Progenitor cell of endocrine pancreas (in vitro differentiated cells): ENCODE data around the gene TMEM35B. TPM values are rescaled to one million over a fixed set of nuclear protein-coding genes. Genes with fewer than 3 reads are reported as not detected.

ENCODE experiments used
- DNase-seq: peaks from one replicate; pipeline ENCODE4 v3.0.0; 2021; ENCODE audit warnings: low spot score; ENCODE audit not compliant: unreplicated experiment
- H3K27ac Mint-ChIP-seq: 2 replicates; pipeline ENCODE4 v1.8.0; 2021; ENCODE audit warnings: mild to moderate bottlenecking, moderate library complexity, mixed read lengths
- H3K27me3 Mint-ChIP-seq: 2 replicates; pipeline ENCODE4 v1.8.0; 2021; ENCODE audit warnings: mixed read lengths
- H3K36me3 Mint-ChIP-seq: 2 replicates; pipeline ENCODE4 v1.8.0; 2022; ENCODE audit warnings: mixed read lengths; ENCODE audit not compliant: insufficient read depth
- H3K4me1 Mint-ChIP-seq: 2 replicates; pipeline ENCODE4 v1.8.0; 2021; ENCODE audit warnings: low read depth, mixed read lengths
- H3K4me3 Mint-ChIP-seq: 2 replicates; pipeline ENCODE4 v1.8.0; 2021; ENCODE audit warnings: low read depth, mild to moderate bottlenecking, moderate library complexity, mixed read lengths
- H3K9me3 Mint-ChIP-seq: 2 replicates; pipeline ENCODE4 v1.8.0; 2021; ENCODE audit warnings: low read depth, mixed read lengths
- long read RNA-seq: library from polyadenylated mRNA; unstranded; transcript quantifications from one replicate; pipeline ENCODE4 v2.0.0, GENCODE V29; 2020
- total RNA-seq: library from RNA; stranded (reverse); gene quantifications from 2 replicates; pipeline ENCODE4 v1.2.1, GENCODE V29; 2021
- TF ChIP-seq, protein P1 (sequence below): fragments of 200-600 bp; sonication (generic); IDR thresholded peaks from one replicate; pipeline ENCODE4 v1.5.0; 2021; ENCODE audit warnings: antibody characterized with exemption, mild to moderate bottlenecking; ENCODE audit not compliant: unreplicated experiment

The TMEM35B gene
- total RNA-seq = 8.8 and 10.0 TPM in 2 replicates
- long read RNA-seq, partial matches to known transcripts = 0 of 2 reads
- long read RNA-seq, other reads (novel, unspliced or antisense) = 0 of 2 reads

DNA sequence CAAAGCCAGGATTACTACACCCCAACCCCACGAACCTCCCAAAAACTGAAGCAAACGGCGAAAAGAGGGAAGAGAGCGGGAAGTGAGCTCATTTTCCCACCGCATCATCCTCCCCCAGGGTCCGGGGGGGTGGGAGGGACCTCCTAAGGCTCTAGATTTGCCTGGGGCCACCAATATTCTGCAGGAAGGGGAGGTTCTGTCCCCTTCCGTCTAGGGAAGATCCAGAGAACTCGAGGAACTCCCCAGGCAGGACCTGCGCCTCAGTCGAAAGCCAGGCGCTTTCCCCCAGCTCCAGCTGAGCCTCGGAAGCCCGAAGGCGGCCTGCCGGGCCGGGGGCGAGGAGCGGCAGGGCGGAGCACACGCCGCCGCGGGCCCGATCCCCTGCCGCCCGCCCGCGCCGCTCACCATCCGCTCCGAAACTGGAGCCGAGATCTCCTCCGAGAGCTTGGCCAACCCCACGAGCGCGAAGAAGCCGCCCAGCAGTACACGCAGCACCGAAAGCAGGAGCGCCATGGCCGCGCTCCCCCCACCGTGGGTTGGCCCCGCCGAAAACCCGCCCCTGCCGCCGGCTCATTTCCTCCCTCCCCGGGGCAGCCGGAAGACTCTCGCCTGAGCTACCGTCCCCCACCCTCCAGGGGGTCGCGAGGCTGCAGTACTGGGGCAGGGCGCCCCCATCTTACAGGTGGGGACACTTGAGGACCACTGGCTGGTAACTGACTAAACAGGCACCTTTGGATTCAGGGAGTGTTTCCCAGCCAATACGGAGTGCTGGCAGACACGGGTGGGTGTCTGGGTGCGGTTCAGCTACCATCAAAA lies at the start of gene TMEM35B:
Gene TMEM35B, minus strand, starts transcription at position 555 of the 816 bp plus-strand sequence. Its CDS starts 42 bp downstream, at position 513.
- no peaks in the 10 kb centered on the region for H3K9me3 Mint-ChIP-seq
- peaks cover 3% of the 10 kb centered on the region for H3K36me3 Mint-ChIP-seq
- H3K27me3 Mint-ChIP-seq = no peaks in the 10 kb centered on the region
- peak; percentile 19 for DNase-seq
- peak within 1 kb of the TSS; percentile 90 for H3K4me3 Mint-ChIP-seq
- TF ChIP-seq, protein P1, sequence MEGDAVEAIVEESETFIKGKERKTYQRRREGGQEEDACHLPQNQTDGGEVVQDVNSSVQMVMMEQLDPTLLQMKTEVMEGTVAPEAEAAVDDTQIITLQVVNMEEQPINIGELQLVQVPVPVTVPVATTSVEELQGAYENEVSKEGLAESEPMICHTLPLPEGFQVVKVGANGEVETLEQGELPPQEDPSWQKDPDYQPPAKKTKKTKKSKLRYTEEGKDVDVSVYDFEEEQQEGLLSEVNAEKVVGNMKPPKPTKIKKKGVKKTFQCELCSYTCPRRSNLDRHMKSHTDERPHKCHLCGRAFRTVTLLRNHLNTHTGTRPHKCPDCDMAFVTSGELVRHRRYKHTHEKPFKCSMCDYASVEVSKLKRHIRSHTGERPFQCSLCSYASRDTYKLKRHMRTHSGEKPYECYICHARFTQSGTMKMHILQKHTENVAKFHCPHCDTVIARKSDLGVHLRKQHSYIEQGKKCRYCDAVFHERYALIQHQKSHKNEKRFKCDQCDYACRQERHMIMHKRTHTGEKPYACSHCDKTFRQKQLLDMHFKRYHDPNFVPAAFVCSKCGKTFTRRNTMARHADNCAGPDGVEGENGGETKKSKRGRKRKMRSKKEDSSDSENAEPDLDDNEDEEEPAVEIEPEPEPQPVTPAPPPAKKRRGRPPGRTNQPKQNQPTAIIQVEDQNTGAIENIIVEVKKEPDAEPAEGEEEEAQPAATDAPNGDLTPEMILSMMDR = peak; percentile 20
- peak within 1 kb of the TSS; percentile 89 for H3K27ac Mint-ChIP-seq
- peaks cover 9% of the 10 kb centered on the region for H3K4me1 Mint-ChIP-seq

DNA sequence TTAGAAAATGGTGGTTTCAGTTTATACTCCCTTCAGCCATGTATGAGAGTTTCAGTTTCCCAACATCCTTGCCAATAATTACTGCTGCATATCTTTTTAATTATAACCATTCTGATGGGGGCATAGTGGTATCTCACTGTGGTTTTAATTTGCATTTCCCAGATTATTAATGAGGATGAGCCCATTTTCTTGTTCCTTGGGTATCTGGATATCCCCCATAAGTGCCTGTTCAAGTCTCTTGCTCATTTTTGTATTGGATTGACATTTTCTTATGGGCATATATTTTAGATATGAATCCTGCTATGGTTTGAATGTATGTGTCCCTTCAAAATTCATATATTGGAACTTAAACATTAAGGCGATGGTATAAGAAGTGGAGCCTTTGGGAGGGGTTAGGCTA lies 48.2 kb upstream of the TMEM35B start:
- Mint-ChIP-seq H3K9me3 (peaks cover 13% of the 10 kb centered on the region), H3K27me3 (peaks cover 4% of the 10 kb centered on the region), H3K27ac (no peak overlapping the region), H3K4me1 (peaks cover 15% of the 10 kb centered on the region), H3K4me3 (no peak overlapping the region), H3K36me3 (peaks cover 4% of the 10 kb centered on the region)
- TF ChIP-seq, protein P1 = no peak
- DNase-seq = no peak

DNA sequence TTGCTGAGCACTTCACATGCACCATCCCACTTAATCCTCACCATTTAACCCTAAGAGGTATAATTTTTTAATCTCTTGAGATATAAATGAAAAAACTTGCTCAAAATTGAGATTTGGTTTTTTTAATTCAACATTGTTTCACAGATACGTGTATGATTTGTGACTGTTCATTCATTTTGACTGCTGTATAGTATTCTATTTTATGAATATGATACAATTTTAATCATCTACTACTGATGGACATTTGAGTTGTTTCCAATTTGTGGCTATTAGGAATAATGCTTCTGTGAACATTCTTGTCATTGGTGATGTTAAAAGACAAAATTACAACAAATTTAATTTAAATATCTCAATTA lies 47.2 kb upstream of the TMEM35B start:
- no peak for DNase-seq
- Mint-ChIP-seq H3K4me1 (peaks cover 15% of the 10 kb centered on the region), H3K36me3 (peaks cover 7% of the 10 kb centered on the region), H3K27ac (no peak overlapping the region), H3K27me3 (peaks cover 3% of the 10 kb centered on the region), H3K9me3 (peaks cover 13% of the 10 kb centered on the region), H3K4me3 (peak overlapping the region; percentile 32)
- TF ChIP-seq, protein P1 = no peak

DNA sequence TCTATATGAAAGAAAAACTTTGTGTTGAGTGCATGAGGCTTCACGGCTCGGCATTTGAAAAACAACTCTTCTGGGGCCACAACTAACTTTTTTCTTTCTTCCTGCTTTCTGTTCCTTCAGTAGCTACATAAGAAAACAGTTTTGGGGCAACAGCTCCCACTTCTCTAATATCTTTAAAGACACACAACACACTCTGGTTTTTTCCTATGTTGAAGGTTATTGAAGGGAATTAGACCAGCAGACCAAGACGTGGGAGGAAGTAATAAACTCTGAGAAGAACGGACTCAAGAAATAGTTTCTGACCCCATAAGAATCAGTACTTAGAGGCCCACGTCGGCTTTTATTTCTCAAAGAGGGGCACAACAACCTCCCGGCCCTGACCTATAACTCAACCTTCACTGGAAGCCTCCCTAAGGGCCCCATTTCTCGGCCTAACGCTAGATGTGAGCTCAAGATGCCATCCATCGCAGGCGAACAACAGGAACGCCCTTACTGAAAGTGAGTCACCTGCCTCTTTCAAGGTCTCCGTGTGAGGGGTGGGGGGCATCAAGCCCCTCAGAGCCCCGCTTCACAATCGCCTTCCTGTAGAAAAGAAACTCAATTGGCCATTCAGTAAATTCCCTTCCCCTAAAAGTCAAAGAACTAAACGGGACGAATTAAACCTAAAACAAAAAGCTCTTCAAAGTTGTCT lies 45.8 kb upstream of the TMEM35B start:
- no peak for DNase-seq
- peaks cover 13% of the 10 kb centered on the region for H3K9me3 Mint-ChIP-seq
- TF ChIP-seq, protein P1 = no peak
- peaks cover 11% of the 10 kb centered on the region for H3K36me3 Mint-ChIP-seq
- peak overlapping the region; percentile 98 for H3K27ac Mint-ChIP-seq
- no peaks in the 10 kb centered on the region for H3K27me3 Mint-ChIP-seq
- peaks cover 15% of the 10 kb centered on the region for H3K4me1 Mint-ChIP-seq
- peak overlapping the region; percentile 96 for H3K4me3 Mint-ChIP-seq

DNA sequence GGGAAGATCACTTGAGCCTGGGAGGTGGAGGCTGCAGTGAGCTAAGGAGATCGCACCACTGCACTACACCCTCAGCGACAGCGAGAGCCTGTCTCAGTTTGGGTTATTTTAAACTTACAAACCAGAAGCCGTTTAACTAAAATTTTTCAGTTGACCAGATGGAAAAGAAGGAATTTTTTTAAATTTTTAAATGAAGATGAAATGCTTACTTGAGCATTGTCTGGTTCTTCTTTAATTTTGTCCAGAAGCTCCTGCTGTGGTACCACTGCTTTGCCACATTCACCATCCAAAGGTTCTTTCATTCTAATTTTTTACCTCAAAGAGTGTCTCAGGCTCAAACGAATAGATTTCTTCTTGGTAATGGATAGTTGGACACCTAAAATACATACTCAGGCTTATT lies 45.2 kb upstream of the TMEM35B start:
- Mint-ChIP-seq H3K9me3 (peaks cover 13% of the 10 kb centered on the region), H3K27me3 (no peaks in the 10 kb centered on the region), H3K36me3 (peaks cover 11% of the 10 kb centered on the region), H3K4me1 (peaks cover 15% of the 10 kb centered on the region), H3K27ac (peak overlapping the region; percentile 98), H3K4me3 (peak overlapping the region; percentile 96)
- DNase-seq = no peak
- TF ChIP-seq, protein P1 = no peak
